ENCODE data around the gene ARSD. TPM values are rescaled to one million over a fixed set of nuclear protein-coding genes. Genes with fewer than 3 reads are reported as not detected.
"Not testable (repeated sequence)": the region's sequence is repeated elsewhere in the genome, so short reads cannot be mapped to it uniquely, and the experiment has no call there.

ARSD gene
- total RNA-seq, 1 experiment from 2014 or later: 42.0 TPM

DNA sequence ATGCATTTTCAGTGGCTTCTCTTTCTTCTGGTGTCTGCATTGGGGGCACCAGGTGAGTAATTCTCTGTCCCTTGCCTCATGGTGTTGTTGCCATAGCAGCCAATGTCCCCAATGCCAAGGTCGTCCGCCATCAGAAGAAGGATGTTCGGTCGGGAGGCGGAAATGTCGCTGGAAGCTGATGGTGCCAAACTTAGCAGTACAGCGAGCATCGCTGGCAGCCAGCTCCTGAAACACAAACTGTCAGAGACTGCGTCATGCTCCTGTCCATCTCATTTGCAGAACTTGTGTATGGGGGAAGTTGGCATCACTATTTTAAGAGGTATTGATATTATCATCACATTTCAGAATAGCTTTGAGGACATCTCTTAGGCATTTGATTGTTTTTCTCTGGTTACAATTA is 29.1 kb upstream of the ARSD start:
- Mint-ChIP-seq H3K27me3 (ENCODE audit: unreplicated experiment) (no peaks in the 10 kb centered on the region), H3K36me3 (ENCODE audit: insufficient read depth, unreplicated experiment) (peaks cover 8% of the 10 kb centered on the region), H3K4me3 (ENCODE audit: low read depth, unreplicated experiment) (no peak overlapping the region), H3K9me3 (ENCODE audit: low read depth, unreplicated experiment) (no peaks in the 10 kb centered on the region), H3K27ac (ENCODE audit: unreplicated experiment) (no peak overlapping the region), H3K4me1 (ENCODE audit: low read depth, unreplicated experiment) (peaks cover 6% of the 10 kb centered on the region)
- BruUV-seq (replicated peaks): no TSS peak
- no peak for DNase-seq
- CTCF ChIA-PET: no interaction called here
- TF ChIP-seq, protein P1, sequence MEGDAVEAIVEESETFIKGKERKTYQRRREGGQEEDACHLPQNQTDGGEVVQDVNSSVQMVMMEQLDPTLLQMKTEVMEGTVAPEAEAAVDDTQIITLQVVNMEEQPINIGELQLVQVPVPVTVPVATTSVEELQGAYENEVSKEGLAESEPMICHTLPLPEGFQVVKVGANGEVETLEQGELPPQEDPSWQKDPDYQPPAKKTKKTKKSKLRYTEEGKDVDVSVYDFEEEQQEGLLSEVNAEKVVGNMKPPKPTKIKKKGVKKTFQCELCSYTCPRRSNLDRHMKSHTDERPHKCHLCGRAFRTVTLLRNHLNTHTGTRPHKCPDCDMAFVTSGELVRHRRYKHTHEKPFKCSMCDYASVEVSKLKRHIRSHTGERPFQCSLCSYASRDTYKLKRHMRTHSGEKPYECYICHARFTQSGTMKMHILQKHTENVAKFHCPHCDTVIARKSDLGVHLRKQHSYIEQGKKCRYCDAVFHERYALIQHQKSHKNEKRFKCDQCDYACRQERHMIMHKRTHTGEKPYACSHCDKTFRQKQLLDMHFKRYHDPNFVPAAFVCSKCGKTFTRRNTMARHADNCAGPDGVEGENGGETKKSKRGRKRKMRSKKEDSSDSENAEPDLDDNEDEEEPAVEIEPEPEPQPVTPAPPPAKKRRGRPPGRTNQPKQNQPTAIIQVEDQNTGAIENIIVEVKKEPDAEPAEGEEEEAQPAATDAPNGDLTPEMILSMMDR (IDR thresholded peaks at IDR 0.05; ENCODE audit: unreplicated experiment): no peak
- intact Hi-C loops (cut with micrococcal nuclease; ENCODE audit: unreplicated experiment): no loop called here

DNA sequence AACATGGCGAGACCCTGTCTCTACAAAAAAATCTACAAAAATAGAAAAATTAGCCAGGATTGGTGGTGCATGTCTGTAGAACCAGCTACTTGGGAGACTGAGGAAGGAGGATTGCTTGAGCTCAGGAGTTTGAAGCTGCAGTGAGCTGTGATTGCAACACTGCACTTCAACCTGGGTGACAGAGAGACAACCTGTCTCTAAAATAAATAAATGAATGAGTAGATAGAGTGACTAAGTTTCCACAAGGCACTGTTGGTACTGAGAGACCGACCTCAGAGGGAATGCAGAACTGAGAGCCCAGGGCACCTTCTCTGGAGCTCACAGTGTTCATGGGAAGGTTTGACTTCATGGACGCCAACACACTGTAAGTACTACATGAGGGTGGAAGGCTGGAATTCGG is 26.7 kb upstream of the ARSD start:
- Mint-ChIP-seq H3K36me3 (ENCODE audit: insufficient read depth, unreplicated experiment) (peaks cover 8% of the 10 kb centered on the region), H3K4me3 (ENCODE audit: low read depth, unreplicated experiment) (no peak overlapping the region), H3K4me1 (ENCODE audit: low read depth, unreplicated experiment) (no peaks in the 10 kb centered on the region), H3K9me3 (ENCODE audit: low read depth, unreplicated experiment) (no peaks in the 10 kb centered on the region), H3K27ac (ENCODE audit: unreplicated experiment) (no peak overlapping the region), H3K27me3 (ENCODE audit: unreplicated experiment) (no peaks in the 10 kb centered on the region)
- TF ChIP-seq, protein P1 (IDR thresholded peaks at IDR 0.05; ENCODE audit: unreplicated experiment): no peak
- CTCF ChIA-PET: no interaction called here
- BruUV-seq (replicated peaks): no TSS peak
- DNase-seq: no peak
- intact Hi-C loops (cut with micrococcal nuclease; ENCODE audit: unreplicated experiment): no loop called here

DNA sequence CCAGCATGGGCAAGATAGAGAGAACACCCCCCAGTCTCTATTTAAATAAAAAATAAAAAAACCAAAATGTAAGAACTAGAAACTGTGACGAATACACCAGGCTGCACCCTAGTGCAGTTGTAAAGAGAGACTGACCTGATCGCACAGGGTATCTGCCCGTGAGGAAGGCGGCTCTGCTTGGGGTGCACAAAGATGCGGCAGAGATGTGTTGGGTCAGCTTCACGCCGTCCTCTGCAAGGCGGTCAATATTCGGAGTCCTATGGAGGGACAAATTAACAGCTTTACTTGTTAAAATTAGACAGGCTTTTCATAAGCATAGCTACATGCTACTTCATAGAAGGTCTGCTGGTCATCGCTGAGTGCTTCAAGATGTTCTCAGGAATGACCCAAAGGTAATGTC is 26.1 kb upstream of the ARSD start:
- H3K4me3 Mint-ChIP-seq (ENCODE audit: low read depth, unreplicated experiment): no peak overlapping the region

DNA sequence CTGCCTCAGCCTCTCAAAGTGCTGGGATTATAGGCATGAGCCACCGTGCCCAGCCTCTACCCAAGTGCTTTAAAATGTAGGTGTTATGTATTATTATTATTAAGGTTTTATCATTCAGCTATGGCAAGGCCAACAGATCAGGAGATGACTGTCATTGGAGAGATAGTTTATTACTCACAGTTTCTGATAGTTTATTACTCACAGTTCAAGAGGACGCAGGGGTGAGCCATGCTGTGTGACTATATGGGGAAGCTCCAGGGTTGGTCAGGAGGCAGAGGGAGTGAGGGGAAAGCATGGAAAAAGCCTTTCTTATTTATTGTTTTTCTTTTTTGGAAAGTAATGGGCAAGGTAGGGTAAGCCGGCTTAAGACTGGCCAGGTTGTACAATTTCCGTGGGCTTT is 25.4 kb upstream of the ARSD start:
- H3K4me3 Mint-ChIP-seq (ENCODE audit: low read depth, unreplicated experiment): no peak overlapping the region
- no peak overlapping the region for H3K27ac Mint-ChIP-seq (ENCODE audit: unreplicated experiment)
- peaks cover 14% of the 10 kb centered on the region for H3K36me3 Mint-ChIP-seq (ENCODE audit: insufficient read depth, unreplicated experiment)
- no peaks in the 10 kb centered on the region for H3K4me1 Mint-ChIP-seq (ENCODE audit: low read depth, unreplicated experiment)
- CTCF ChIA-PET: no interaction called here
- TF ChIP-seq, protein P1 (IDR thresholded peaks at IDR 0.05; ENCODE audit: unreplicated experiment): no peak
- H3K27me3 Mint-ChIP-seq (ENCODE audit: unreplicated experiment): no peaks in the 10 kb centered on the region
- DNase-seq: no peak
- no TSS peak for BruUV-seq (replicated peaks)
- no peaks in the 10 kb centered on the region for H3K9me3 Mint-ChIP-seq (ENCODE audit: low read depth, unreplicated experiment)
- intact Hi-C loops (cut with micrococcal nuclease; ENCODE audit: unreplicated experiment): no loop called here

More for the DNA sequence above, 26.1 kb upstream of the ARSD start:
- H3K9me3 Mint-ChIP-seq (ENCODE audit: low read depth, unreplicated experiment): no peaks in the 10 kb centered on the region
- no peaks in the 10 kb centered on the region for H3K4me1 Mint-ChIP-seq (ENCODE audit: low read depth, unreplicated experiment)
- no peak for DNase-seq
- CTCF ChIA-PET: no interaction called here
- no peak overlapping the region for H3K27ac Mint-ChIP-seq (ENCODE audit: unreplicated experiment)
- TF ChIP-seq, protein P1 (IDR thresholded peaks at IDR 0.05; ENCODE audit: unreplicated experiment): no peak
- H3K27me3 Mint-ChIP-seq (ENCODE audit: unreplicated experiment): no peaks in the 10 kb centered on the region
- peaks cover 14% of the 10 kb centered on the region for H3K36me3 Mint-ChIP-seq (ENCODE audit: insufficient read depth, unreplicated experiment)
- no TSS peak for BruUV-seq (replicated peaks)
- intact Hi-C loops (cut with micrococcal nuclease; ENCODE audit: unreplicated experiment): no loop called here

DNA sequence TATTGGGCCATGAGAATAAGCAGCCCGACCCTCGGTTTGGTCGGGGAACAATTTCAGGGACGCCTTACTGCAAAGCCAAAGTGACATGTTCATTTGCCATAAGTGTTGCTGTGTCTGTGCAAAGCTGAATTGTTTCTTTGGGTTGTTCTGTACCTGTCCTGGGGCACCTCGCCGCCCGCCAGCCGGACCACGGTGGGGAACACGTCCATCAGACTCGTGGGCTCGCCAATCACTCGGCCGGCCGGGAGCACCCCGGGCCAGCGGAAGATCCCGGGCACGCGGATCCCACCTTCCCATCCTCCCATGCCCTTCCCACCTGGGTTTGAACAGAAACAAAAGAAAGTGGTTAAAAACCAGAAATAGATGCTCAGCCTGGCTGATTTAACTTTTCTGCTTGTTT is 8.8 kb upstream of the ARSD start:
- intact Hi-C loops (cut with micrococcal nuclease; ENCODE audit: unreplicated experiment); CTCF ChIA-PET; H3K27me3 Mint-ChIP-seq (ENCODE audit: unreplicated experiment); H3K4me1 Mint-ChIP-seq (ENCODE audit: low read depth, unreplicated experiment); H3K9me3 Mint-ChIP-seq (ENCODE audit: low read depth, unreplicated experiment); H3K4me3 Mint-ChIP-seq (ENCODE audit: low read depth, unreplicated experiment); DNase-seq; BruUV-seq (replicated peaks); H3K36me3 Mint-ChIP-seq (ENCODE audit: insufficient read depth, unreplicated experiment); H3K27ac Mint-ChIP-seq (ENCODE audit: unreplicated experiment): not testable (repeated sequence)
